Skeletal muscle cell (primary cell): ENCODE measurements around the gene GALM.
"Not testable (repeated sequence)": the region's sequence is repeated elsewhere in the genome, so short reads cannot be mapped to it uniquely, and the experiment has no call there.

Source experiments
- DNase-seq: peaks from one replicate; pipeline ENCODE4 v3.0.0-alpha.2; 2010; ENCODE audit warnings: low read depth
- H3K4me3 ChIP-seq: 2 replicates; pipeline ENCODE4 v1.5.1; 2011; ENCODE audit warnings: low read depth, mild to moderate bottlenecking, control low read depth, low read length, moderate library complexity

Gene GALM

GRCh38 chr2:38704664-38705063 lies 38.8 kb downstream of the GALM start:
- H3K4me3 ChIP-seq: no peak overlapping the region
- no peak for DNase-seq

DNA sequence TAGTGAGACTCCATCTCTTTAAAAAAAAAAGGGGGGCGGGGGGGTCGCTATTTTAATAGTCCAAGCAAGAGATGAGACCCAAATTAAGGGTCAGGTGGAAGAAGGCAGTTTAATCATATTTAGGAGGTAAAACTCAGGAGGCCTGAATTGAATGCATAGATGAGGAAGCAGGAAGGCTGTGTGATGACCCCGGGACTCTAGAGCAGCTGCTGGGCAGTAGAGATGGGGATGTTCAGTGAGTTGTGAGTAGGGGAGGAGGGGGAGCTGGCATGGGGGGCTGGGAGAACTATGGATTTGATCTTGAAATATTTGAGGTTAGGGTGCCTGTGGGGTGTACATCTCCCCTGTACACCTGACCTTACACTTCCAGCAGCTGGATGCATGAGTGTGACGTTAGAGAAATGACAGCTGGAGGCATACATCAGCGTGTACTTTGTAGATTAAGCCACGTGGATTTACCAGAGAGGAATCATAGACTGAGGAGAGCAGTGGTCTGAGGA lies 41.0 kb downstream of the GALM start:
- no peak overlapping the region for H3K4me3 ChIP-seq
- DNase-seq: no peak

DNA sequence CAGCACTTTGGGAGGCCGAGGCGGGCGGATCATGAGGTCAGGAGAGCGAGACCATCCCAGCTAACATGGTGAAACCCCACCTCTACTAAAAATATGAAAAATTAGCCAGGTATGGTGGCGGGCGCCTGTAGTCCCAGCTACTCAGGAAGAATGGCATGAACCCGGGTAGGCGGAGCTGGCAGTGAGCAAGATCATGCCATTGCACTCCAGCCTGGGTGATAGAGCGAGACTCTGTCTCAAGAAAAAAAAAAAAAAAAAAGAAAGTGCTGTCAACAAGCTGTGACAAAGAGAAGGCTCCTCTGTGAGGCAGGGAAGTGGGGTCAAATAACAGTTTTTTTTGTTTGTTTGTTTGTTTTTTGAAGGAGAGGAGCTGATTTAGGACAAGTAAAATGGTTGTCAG lies 42.6 kb downstream of the GALM start:
- not testable (repeated sequence) for DNase-seq

GRCh38 chr2:38708900-38709566 lies 43.1 kb downstream of the GALM start:
- no peak for DNase-seq
- no peak overlapping the region for H3K4me3 ChIP-seq

More for the DNA sequence above, 42.6 kb downstream of the GALM start:
- not testable (repeated sequence) for H3K4me3 ChIP-seq

DNA sequence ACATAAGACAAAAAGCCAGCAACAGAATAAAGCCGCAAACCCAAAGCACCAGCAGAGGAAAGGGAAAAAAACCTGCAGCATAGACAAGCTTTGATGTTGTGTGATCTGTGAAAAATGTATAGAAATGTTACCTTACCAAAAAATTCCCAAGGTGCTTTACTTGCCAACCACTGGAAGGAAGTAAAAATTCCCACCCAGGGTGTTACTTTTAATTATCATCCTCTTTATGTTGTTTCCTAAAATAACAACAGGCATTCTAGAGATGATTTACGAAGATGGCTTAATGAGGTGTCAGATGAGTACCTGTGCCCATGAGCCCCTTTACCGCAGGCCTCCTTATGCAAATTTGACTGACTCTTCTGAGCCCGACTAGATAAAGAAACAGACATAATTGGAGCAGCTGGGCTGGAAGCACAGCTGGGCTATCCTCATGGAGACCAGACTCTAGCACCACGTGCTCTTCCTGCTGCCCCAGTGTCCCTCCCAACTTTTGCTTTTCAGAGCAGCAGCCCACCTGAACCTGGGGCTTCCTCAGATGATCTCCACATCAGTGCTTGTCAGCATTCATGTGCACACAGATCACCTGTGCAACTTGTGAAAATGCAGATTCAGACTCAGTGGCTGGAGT lies 43.8 kb downstream of the GALM start:
- H3K4me3 ChIP-seq: no peak overlapping the region

DNA sequence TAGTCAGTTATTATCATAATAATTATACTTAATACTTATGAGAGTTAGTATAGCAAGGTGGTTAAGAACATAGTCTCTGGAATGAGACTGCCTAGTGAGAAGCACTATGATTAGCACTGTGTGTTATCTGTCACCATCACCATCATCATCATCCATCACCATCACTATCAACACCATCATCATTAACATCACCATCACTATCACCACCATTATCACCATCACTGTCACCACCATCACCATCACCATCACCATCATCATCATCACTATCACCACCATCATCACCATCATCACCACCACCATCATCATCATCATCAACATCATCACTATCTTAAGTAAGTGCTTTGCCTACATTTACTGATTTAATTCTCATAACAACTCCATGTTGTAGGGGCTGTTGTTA lies 45.6 kb downstream of the GALM start:
- no peak for DNase-seq
- no peak overlapping the region for H3K4me3 ChIP-seq

More for the DNA sequence above, 43.8 kb downstream of the GALM start:
- no peak for DNase-seq

DNA sequence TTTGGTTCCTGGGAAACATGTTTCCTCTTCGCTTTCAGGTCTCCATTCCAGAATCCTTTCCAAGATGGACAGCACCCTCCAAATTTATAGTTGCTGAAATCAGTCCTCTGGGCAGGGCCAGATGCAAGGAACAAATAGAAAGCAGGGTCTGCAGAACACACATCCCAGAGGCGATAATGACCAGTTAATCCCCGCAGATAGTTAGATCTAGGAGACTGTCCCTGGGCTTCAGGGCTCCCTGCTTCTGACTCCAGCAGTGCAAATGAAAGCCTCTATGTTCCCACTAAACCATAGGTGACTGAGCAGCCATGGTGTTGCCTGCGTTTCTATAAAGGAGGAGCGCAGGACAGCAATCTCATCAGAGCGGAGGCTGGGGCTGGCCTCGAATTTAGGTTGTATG lies 46.5 kb downstream of the GALM start:
- DNase-seq: no peak
- H3K4me3 ChIP-seq: no peak overlapping the region

GRCh38 chr2:38712871-38713270 lies 47.0 kb downstream of the GALM start:
- H3K4me3 ChIP-seq: no peak overlapping the region
- DNase-seq: no peak

DNA sequence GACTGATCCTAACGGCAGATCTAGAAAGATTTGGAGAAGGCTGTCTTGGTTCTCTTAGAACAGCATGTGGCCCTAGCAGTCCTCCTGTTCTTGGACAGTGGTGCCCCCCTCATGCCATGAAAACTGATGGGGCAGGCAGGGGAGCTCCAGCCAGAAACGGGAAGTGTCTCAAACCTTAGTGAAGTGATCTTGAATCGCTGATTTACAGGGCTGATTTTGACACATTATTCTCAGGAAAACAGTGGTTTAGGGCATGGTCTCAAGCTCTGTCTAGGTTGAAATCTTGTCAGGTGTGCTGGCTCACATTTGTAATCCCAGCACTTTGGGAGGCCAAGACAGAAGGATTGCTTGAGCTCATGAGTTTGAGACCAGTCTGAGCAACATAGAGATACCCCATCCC lies 47.4 kb downstream of the GALM start:
- no peak for DNase-seq
- no peak overlapping the region for H3K4me3 ChIP-seq

DNA sequence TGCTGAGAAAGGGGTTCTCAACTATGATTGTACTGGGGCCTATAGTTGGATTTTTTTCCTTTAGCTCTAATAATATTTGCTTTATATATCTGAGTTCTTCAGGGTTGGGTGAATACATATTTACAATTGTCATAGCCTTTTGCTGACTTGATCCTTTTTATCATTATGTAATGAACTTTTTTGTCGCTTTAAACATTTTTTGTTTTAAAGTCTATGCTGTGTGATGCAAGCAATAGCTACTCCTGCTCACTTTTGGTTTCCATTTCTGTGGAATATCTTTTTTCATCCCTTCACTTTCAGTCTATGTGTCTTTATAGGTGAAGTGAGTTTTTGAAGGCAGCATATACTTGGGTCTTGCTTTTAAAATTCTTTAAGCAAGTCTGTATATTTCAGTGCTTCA lies 49.0 kb downstream of the GALM start:
- not testable (repeated sequence) for DNase-seq

DNA sequence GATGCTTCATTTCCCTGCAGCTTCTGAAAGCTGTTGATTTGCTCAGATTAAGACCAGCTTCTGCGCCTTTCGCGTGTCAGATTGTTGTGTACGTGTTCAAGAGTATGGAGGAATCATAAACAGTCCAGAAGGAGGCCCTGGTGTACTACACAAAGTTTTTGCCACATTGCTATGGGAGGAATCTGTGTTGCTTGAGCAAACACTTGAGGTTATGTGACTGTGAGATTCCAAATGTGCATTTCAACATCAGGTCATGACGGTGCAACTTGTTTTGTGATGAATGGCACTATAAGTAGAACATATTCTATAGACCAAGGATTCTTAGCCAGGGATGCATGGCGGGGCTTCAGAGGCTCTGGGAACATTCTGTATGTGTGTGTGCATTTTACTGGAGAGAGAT lies 50.3 kb downstream of the GALM start:
- DNase-seq: peak; percentile 92

More for the DNA sequence above, 49.0 kb downstream of the GALM start:
- not testable (repeated sequence) for H3K4me3 ChIP-seq

GRCh38 chr2:38718601-38719000 lies 52.7 kb downstream of the GALM start:
- no peak for DNase-seq
- no peak overlapping the region for H3K4me3 ChIP-seq

More for the DNA sequence above, 50.3 kb downstream of the GALM start:
- no peak overlapping the region for H3K4me3 ChIP-seq

DNA sequence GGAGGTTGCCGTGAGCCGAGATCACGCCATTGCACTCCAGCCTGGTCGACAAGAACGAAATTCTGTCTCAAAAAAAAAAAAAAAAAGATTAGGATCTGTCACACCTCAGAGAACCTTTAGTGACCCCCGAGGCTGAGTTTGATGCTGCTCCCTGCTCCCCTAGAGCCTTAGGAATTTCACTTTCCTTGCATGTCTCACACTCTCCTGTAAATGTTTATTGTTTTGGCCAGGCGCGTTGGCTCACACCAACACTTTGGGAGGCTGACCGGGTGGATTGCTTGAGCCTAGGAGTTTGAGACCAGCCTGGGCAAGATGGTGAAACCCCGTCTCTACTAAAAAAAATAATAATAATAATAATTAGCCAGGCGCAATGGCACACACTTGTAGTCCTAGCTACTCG lies 53.8 kb downstream of the GALM start:
- no peak overlapping the region for H3K4me3 ChIP-seq
- DNase-seq: no peak

- H3K4me3 ChIP-seq: no peak overlapping the region
- peak; percentile 90 for DNase-seq
Observed at GRCh38 chr2:38720613-38721241, 54.8 kb downstream of the GALM start.

DNA sequence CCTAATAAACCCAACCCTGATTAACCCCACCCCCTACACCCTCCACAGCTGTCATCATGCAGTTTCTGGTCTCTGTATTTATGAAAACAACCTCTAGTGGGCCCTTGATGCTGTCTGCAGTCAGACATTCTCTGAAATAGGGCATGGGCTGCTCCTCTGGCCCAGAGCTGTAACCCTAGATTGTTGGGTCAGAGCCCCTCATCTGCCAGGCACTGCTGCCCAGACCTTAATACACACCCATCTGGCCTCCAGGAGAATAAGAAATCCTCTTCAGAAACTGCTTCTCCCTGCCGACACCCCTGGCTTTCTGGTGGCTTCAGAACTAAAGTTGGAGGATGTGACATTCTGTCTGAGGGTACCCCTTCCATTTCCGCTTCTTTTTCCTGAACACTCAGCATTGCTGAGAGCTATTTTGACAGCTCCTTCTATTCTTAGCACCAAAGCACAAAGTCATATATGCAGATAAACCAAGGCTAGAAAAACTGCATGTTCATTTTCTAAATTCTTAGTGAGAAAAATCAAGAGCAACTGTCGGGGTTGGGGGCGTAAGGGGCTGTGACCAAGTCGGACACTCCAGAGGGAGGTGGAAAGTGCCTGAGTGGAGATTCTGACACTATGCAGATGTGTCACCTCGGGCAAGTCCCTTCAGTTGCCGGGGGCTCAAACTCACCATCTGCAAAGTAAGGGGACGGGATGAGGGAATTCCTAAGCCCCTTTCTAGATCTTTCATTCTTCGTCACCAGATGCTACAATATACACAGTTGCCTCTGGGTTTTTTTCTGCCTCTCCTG lies 56.6 kb downstream of the GALM start:
- no peak overlapping the region for H3K4me3 ChIP-seq
- no peak for DNase-seq

DNA sequence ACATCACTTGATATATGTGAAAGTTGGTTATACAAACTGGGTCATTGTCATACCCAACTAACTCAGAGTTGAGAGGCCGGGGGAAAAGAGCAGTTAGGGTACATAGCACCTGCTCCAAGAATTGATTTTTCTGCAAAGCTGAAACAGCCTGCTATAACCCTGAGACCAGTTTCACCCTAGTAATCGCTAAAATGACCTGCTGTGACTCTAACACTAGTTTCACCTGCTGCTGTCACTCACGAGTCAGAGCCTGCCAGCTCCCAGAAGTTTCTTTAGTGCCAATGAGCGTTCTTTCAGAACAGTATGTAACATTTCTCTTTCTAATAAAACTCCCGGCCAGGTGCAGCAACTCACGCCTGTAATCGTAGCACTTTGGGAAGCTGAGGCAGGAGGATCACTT lies 57.3 kb downstream of the GALM start:
- peak; percentile 17 for DNase-seq
- H3K4me3 ChIP-seq: no peak overlapping the region

GRCh38 chr2:38727661-38728060 lies 61.7 kb downstream of the GALM start:
- no peak for DNase-seq
- no peak overlapping the region for H3K4me3 ChIP-seq

GRCh38 chr2:38728694-38729093 lies 62.8 kb downstream of the GALM start:
- H3K4me3 ChIP-seq: no peak overlapping the region
- DNase-seq: no peak

GRCh38 chr2:38731090-38731489 lies 65.2 kb downstream of the GALM start:
- no peak for DNase-seq
- H3K4me3 ChIP-seq: no peak overlapping the region

DNA sequence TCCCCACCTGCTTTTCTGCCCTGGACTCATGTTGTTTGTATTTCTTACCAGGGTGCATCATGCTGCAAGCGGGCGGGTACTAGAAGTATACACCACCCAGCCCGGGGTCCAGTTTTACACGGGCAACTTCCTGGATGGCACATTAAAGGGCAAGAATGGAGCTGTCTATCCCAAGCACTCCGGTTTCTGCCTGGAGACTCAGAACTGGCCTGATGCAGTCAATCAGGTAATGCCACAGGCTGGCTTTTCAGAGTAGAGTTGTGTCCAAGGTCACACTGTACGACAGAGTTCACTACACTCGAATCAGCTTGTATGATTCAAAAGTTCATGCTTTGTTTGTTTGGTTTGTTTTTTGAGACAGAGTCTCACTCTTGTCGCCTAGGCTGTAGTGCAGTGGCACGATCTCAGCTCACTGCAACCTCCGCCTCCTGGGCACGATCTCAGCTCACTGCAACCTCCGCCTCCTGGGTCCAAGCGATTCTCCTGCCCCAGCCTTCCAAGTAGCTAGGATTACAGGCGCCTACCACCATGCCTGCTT lies 65.8 kb downstream of the GALM start:
- H3K4me3 ChIP-seq: no peak overlapping the region
- no peak for DNase-seq
